Fibroblast of skin of left quadriceps (primary cell): Measurements from ENCODE around the gene ENO3.

ENCODE experiments used
- DNase-seq, 2 experiments: peaks; one replicate each; pipeline ENCODE4 v3.0.0-alpha.2; 2013; ENCODE audit warnings: low read depth in 2 of 2

Gene ENO3

GRCh38 chr17:4937553-4937952 lies 13.4 kb upstream of the ENO3 start:
- DNase-seq = no peak

DNA sequence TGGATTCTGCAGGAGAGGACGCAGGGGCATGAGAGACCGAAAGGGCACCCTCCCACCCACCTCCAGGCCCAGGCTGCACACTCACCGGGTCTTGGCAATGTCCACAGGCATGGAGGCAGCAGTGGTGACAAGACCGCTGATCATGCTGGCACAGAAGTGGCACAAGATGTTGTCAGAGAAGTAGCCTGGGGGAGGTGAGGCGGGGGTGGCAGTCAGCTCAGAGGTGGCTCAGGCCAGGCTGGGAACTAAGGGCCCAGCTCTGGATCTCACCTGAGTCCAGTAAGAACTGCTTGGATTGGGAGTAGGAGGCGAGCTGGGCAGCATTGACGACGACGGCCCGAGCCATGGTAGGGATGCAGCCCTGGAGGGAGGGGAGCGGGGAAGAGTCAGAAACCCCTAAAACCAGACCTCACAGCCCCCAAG lies 12.8 kb upstream of the ENO3 start:
- no peak for DNase-seq

DNA sequence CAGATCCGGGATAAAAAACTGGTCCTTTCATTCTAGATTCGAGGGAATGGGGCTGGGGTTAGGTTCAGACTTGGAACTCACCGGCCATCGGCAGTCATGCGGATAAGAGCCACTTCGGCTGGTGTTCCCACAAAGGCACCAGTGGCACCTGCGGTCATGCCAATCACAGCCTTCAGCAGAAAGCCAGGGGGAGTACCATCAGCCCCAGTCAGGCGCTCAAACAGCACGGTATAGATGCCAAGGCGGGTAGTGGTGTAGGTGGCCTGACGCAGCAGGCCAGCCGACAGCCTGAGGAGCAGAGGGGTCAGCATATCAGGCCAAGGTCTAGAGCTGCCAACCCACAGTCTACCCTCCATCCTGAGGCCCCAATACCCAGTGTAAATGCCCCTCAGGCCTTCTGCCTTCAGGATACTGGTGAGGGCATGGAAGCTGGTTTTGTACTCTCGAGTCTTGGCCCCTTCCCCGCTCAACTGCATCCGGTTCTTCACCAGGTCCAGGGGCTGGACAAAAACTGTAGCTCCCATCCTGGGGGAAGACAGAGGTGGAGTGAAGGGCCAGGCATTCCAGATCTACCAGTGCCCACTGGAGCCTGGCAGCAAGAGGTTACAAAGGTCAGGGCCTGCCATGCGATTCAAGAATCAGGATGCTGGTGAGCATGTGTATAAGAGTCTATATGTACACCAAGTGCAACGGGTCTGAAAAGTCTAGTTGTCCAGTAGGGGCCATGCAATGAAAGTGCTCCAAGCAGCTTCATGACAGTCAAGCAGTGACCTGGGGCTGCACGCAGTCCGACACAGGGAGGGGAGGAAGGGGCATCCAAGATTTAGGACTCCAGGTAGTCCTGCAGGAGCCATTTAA lies 12.0 kb upstream of the ENO3 start:
- no peak for DNase-seq

DNA sequence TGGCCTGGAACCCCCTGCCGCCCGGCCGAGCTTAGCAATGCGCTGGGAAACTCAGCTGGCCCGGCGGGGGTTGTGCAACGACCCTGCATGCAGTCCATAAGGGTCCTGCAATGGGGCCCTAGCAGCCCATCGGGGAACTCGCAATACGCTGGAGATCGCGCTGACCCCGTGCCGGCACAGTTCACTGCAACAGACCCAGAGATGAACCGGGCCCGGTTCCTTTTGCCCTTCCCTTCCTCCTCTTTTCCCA lies 11.4 kb upstream of the ENO3 start:
- DNase-seq = no peak

DNA sequence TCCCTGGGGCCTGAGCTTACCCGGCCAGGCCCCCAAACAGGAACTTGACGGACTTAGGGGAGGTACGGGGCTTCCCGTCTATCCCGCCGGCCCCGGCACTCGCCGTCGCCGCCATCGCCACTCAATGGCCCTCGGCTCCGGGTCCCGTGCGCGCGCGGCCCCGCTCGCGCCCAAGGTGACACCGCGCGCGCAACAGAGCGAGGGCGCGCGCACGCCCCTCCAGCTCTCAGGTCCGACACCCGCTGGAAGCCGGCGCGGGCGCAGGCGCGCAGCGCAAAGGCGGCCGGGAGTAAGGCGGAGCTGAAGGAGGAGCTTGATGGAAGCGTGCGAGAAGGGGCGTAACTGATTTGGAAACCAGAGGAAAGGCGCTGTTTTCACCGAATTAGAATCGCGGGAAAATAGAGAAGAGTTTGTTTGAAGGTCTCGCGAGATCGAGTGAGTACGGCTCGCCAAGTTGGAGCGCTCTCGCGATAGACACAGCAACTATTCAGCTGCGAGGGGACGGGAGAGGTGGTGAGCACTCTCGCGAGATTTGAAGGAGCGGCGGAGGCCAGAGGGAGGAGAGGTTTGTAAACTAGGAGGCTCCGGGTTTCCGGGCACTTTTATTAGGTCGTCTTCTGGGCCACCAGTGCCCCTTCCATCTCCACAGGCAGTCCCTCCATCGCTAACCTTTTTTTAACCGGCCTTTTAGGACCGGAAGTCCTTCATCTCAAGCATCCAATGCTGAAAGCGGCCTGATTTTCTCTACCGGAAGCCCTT lies 10.9 kb upstream of the ENO3 start, which contains the start of the genes RNF167 and SLC25A11:
TSS of gene RNF167 (plus strand) at position 473 of the 759 bp plus-strand sequence. CDS start 642 bp downstream, outside the sequence.
TSS of gene SLC25A11 (minus strand) at position 251 of the 759 bp plus-strand sequence. CDS start at position 115, 136 bp downstream.
- peak; percentile 100 for DNase-seq

DNA sequence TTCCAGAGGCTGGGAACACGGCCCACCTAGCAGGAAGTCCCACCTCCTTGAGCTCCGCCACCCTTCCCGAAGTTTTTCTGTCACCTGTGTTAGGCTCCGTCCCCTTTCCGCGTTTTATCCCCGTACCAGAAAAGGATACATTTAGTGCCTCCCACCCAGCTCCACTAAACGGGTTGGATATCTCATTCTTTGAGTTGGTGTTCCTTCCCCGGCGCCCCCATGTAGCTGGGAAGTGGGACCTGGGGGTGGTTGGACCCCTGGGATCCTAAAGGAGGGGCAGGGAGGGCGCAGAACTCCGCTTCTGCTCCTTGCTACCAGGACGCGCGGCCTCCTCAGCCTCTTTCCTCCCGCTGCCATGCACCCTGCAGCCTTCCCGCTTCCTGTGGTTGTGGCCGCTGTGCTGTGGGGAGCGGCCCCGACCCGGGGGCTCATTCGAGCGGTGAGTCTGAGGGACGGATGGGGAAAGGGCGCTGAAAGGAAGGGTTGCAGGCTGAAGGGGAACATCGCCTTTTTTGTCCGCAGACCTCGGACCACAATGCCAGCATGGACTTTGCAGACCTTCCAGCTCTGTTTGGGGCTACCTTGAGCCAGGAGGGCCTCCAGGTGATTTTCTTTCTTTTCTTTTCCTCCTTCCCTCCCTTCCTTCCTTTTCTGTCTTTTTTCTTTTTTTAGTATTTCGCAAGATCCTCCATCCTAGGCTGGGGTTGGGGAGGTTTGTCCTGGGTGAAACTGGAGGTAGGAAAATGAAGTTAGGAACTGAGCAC lies 10.2 kb upstream of the ENO3 start:
- no peak for DNase-seq

DNA sequence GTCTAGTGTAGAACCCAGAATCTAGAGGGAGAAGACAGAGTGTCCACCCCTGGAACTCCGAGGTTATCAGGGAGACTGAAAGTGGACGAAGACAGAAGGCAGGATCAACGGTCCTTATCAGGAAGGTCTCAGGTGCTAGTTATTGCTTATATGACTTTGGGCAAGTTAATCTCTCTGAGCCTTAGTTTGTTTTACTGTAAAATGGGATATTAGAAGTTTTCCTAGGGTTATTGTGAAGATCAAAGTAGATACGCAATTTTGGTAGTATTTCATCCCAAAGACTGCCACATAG lies 9.7 kb upstream of the ENO3 start:
- DNase-seq = no peak

- no peak for DNase-seq
Measured at GRCh38 chr17:4942760-4943508, 8.0 kb upstream of the ENO3 start.

- DNase-seq = no peak
Measured at GRCh38 chr17:4944163-4944553, 6.8 kb upstream of the ENO3 start.

DNA sequence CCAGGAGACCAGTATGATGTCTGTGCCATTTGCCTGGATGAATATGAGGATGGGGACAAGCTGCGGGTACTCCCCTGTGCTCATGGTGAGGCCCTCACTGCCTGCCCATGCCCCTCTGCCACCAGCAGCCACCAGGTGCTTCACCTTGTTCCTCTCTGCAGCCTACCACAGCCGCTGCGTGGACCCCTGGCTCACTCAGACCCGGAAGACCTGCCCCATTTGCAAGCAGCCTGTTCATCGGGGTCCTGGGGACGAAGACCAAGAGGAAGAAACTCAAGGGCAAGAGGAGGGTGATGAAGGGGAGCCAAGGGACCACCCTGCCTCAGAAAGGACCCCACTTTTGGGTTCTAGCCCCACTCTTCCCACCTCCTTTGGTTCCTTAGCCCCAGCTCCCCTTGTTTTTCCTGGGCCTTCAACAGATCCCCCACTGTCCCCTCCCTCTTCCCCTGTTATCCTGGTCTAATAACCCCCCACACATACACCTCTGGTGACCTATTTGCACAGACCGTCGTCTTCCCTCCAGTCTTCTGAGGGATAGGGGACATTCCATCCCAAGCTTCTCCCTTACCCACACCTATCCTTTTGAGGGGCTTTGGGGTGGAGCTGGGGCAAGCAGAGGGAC lies 6.3 kb upstream of the ENO3 start:
- no peak for DNase-seq

DNA sequence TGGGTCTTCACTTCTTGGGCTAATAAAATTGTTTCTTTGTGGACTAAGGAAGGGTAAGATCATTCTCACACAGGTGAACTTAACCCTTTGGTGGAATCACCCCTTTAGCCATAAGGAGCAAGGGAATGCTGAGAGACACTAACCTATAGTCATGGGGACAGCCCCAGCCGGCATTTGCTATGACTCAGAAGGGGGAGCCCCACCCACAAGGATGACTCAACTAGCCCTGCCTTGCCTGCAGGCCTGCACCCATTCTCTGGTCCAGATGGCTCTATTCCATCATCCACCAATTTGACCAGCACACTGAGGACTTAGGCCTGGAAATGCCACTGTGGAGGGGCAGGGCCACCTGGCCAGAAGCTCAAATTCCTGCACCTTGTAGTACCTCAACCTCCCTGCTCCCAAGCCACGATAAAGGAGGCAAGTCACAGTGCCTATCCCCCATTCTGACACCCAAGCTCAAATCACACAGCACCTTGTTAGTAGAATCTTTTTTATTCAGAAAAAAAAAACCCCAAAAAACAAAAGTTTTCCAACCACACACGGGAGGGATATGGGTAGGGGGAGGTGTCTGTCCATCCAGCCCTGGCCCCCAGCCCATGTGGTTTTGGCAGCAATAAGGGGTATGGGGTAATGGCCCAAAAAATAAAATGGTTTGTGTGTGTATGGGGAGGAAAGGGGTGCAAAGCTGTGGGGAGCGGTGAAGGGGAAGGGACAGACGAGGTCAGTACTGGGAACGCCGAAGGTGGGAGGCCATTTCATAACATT lies 5.6 kb upstream of the ENO3 start:
- DNase-seq = peak; percentile 63 to 65

DNA sequence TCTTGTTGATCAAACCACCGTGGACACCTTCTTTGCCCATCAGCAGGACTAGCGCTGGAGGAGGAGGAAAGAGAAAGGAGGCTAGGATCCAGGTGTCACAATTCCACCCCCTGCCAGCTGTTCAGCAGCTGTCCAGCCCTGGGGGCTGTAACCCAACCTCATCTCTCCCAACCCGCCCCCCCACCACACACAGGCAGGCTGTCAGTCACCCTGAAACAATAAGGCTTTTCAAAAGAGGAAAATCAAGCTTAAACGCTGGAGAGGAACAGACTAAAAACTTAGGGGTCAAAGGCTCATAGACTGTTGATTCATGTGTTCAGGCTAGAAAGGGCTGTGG lies 5.0 kb upstream of the ENO3 start:
- no peak for DNase-seq

DNA sequence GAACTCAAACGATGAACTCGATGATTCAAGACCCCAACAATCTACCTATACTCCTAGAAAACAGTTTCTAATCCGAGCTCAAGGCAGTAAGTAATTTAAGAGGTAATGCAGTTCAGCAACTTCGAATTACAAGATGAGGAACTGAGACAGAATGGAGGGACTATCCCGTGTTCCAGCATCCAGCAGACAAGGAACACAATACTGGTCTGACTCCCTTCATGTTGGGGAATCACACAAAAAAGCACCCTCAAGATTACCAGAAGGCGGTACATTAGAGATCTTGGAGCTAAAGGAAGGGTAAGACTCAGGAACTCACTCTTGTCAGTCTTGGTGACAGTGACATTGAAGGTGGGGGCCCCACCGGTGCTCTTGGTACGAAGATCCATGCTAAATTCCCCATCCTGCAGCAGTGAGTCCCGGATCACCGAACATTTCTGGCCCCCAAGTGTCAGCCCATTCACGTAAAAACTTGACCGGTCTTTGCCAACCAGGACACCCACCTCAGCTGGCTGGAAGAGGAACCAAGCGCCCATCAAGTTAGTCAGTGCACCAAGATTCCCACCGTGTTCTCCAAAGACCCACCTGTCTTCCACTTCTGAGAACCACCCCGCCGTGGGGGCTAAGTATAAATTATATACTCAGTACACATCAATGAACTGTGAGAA lies 4.5 kb upstream of the ENO3 start:
- DNase-seq = no peak

DNA sequence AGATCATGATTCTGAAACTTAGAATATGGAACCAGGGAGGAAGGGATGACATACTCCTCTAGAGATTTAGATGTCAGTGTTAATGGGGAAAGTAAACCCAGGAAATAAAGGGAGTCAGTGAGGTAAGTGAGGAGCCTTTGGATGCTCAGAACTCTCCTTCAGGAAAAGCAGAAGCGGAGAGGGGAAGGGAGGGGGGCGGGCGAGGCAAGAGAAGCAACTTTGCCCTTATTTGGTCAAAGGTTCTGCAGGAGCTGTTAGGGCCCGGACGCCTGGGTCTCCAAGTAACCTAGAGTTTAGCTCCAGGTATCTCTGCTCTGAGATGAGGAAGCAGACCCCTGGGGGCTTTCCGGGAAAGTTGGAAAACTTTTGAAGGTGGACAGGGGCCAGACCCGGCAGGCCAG lies 3.9 kb upstream of the ENO3 start:
- DNase-seq = no peak

GRCh38 chr17:4947411-4948165 lies 3.3 kb upstream of the ENO3 start:
- peak in 1 of 2 experiments; percentile 28 for DNase-seq

- DNase-seq = peak; percentile 92
Measured at GRCh38 chr17:4948166-4948930, 2.6 kb upstream of the ENO3 start, which contains the start of gene PFN1. TSS of gene PFN1 (minus strand) at chr17:4948530. CDS start at chr17:4948394, 136 bp downstream.

- peak; percentile 80 to 82 for DNase-seq
Measured at GRCh38 chr17:4948931-4949320, 2.0 kb upstream of the ENO3 start.

DNA sequence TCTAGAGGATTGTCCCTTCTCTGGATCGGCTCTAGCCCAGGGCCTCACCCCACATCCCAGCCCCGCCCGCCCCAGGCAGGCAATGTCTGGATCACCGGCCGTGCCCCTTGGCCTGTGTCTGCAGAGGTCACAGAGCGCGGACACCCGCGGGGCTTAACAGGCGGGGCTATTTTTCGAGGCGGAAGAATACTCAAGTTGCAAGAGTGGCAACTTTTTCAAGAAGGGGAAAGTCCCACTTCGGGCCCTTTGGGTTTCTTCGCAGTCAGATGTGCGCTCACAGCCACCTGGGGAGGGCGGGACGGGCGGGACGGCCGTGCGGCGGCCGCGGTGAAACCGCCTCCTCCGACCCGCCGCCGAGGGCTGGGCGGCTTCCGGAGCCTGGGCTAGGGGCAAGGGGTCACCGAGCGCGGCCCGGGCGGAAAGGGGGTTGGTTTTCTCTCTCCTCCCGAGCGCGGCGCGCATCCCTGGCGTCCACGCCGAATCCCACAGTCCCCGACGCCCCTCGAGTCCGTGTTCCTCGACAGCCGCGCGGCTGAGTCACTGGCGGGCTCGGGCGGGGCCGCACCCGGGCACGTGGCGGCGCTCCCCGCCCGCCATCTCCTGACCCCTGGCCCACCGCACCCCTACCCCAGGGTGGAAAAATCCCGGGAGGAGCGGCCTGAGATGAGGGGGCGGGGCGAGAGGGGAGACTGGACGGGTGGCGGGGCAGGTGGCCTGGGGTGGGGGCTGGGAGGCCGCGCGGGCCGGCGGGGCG lies 1.4 kb upstream of the ENO3 start:
- peak in 1 of 2 experiments; percentile 24 for DNase-seq
